Transverse colon (tissue), 4 donors: Measurements from ENCODE around the gene SLC35F1. TPM values are rescaled to one million over a fixed set of nuclear protein-coding genes. Genes with fewer than 3 reads are reported as not detected.

ENCODE experiments used
- DNase-seq: peaks from one replicate; pipeline ENCODE4 v3.0.0-alpha.2; 2019
- H3K27ac ChIP-seq, 4 donors: fragments of 200-600 bp; sonication (generic); 2 replicates each; pipeline ENCODE4 v1.5.1; 2016 to 2018; ENCODE audit warnings: inconsistent platforms in 4 of 4
- H3K27me3 ChIP-seq: fragments of 200-600 bp; sonication (generic); 2 replicates; pipeline ENCODE4 v1.5.1; 2017; ENCODE audit warnings: inconsistent platforms
- H3K36me3 ChIP-seq, 4 donors: fragments of 200-600 bp; sonication (generic); 2 replicates each; pipeline ENCODE4 v1.5.1; 2017 to 2019; ENCODE audit warnings: inconsistent platforms in 4 of 4
- H3K4me1 ChIP-seq, 4 donors: fragments of 200-600 bp; sonication (generic); 2 replicates each; pipeline ENCODE4 v1.5.1; 2017 to 2020; ENCODE audit warnings: inconsistent platforms in 4 of 4
- H3K4me3 ChIP-seq, 4 donors: fragments of 200-600 bp; sonication (generic); 1 replicate in 1 of 4; 2 replicates in 3 of 4; pipeline versions ENCODE4 v1.5.1 to v1.6.1; 2017 to 2019; ENCODE audit warnings: inconsistent platforms in 4 of 4
- H3K9me3 ChIP-seq, 2 donors: fragments of 200-600 bp; sonication (generic); 2 replicates each; pipeline ENCODE4 v1.5.1; 2017 to 2019; ENCODE audit warnings: inconsistent platforms in 2 of 2
- EP300 ChIP-seq: sonication (generic); formaldehyde crosslinking; IDR thresholded peaks from one replicate; pipeline ENCODE4 v1.6.1; 2017; ENCODE audit warnings: antibody characterized with exemption, low read depth
- POLR2A ChIP-seq: fragments of 450-650 bp; IDR thresholded peaks from one replicate; pipeline ENCODE4 v1.6.1; 2016; ENCODE audit warnings: antibody characterized with exemption, mild to moderate bottlenecking, moderate library complexity
- POLR2AphosphoS5 ChIP-seq, 3 donors: sonication (generic); formaldehyde crosslinking; IDR thresholded peaks; one replicate each; pipeline ENCODE4 v1.6.1; 2016; ENCODE audit warnings: antibody characterized with exemption in 3 of 3
- WGBS, 2 donors: methylation state at CpG; one replicate each; pipeline ENCODE4 v1.1.5; 2018; ENCODE audit warnings: low coverage in 1 of 2; 5-methylcytosine and 5-hydroxymethylcytosine counted together
- in situ Hi-C, 4 donors: fragments of 200-750 bp; cut with MboI; loops; one replicate each; pipeline versions ENCODE4 v1.15.0 to v1.15.1; 2017; ENCODE audit warnings: low sequenced_read_pairs in 3 of 4, low pct_ligation_motif_present in 1 of 4, low pct_unique_long_range_greater_than_20kb in 1 of 4
- intact Hi-C: fragments of 100-400 bp; cut with DNase I; formaldehyde crosslinking; loops from one replicate; pipeline ENCODE4 v1.15.1; 2023; ENCODE audit warnings: low total_unique reads
- total RNA-seq, 4 donors: library from RNA; depleted of rRNA; stranded (reverse); fragments of >200 nt; gene quantifications; one replicate each; pipeline ENCODE4 v1.1.0, GENCODE V29; 2016
- TF ChIP-seq, protein P1 (sequence below), 5 experiments: fragments of 200-600 bp in 3 of 5; fragments of 450-650 bp in 2 of 5; sonication (generic) in 3 of 5; IDR thresholded peaks; 1 replicate in 2 of 5; 2 replicates in 3 of 5; pipeline ENCODE4 v1.5.1; 2016 to 2017; ENCODE audit warnings: antibody characterized with exemption in 5 of 5, inconsistent platforms in 3 of 5, mild to moderate bottlenecking in 2 of 5, moderate library complexity in 1 of 5

The SLC35F1 gene
- total RNA-seq, 4 donors from 2014 or later: 0.37 to 1.1 (median 0.71) TPM

DNA sequence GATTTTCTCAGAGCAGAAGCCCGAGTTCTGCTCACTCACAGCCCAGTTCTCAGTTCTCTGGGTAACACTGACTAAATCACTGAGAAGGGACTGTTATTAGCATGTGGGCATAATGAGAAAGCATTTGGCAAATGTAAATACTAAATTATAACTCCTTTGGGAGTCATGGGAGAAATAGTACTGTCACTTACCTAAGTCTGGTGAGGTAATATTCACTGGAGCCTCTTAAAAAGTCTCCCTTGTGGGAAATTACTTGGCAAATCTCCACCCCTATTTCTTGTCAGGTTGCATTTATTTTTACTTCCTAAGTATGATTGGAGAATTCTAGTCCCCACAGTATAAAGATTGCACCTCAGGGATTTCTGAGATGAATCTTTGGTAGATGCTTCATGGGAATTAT is 254.3 kb downstream of the SLC35F1 start:
- H3K27me3 ChIP-seq: no peaks in the 10 kb centered on the region
- no peaks in the 10 kb centered on the region for H3K9me3 ChIP-seq
- intact Hi-C loops (no loop called here), in situ Hi-C loops (no loop called here)
- WGBS, 2 donors: 76 to 100% methylated on average over 1 of the region's 1 CpG
- no peaks in the 10 kb centered on the region for H3K4me1 ChIP-seq
- no peak overlapping the region for H3K4me3 ChIP-seq
- no peak for DNase-seq
- no peaks in the 10 kb centered on the region for H3K36me3 ChIP-seq
- TF ChIP-seq EP300 (no peak), POLR2AphosphoS5 (IDR thresholded peaks at IDR 0.05) (no peak)
- no peak overlapping the region for H3K27ac ChIP-seq

DNA sequence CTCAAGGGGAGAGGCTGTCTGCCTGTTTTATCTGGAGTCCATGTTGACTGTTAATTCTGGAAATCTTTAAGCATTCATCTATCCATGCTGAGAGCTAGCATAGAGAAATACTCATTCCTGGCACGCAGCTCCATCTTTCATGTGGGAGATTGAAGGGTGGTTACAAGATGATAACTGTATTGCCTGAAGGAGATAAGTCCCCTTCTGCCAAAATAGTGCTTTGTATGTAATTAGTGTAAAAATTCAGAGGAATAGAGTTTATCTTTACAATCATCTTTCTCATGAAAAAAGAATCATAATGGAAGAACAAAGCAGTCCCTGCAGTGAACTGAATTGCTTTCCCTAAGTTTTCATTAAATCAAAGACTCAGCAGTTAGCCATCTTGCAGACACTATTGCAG is 256.5 kb downstream of the SLC35F1 start:
- 93% methylated on average over 1 of the region's 1 CpG; no CpG with 5 or more reads in 1 of the 2 donors for WGBS, 2 donors
- H3K36me3 ChIP-seq: no peaks in the 10 kb centered on the region
- no peak for DNase-seq
- H3K27me3 ChIP-seq: no peaks in the 10 kb centered on the region
- TF ChIP-seq, protein P1, sequence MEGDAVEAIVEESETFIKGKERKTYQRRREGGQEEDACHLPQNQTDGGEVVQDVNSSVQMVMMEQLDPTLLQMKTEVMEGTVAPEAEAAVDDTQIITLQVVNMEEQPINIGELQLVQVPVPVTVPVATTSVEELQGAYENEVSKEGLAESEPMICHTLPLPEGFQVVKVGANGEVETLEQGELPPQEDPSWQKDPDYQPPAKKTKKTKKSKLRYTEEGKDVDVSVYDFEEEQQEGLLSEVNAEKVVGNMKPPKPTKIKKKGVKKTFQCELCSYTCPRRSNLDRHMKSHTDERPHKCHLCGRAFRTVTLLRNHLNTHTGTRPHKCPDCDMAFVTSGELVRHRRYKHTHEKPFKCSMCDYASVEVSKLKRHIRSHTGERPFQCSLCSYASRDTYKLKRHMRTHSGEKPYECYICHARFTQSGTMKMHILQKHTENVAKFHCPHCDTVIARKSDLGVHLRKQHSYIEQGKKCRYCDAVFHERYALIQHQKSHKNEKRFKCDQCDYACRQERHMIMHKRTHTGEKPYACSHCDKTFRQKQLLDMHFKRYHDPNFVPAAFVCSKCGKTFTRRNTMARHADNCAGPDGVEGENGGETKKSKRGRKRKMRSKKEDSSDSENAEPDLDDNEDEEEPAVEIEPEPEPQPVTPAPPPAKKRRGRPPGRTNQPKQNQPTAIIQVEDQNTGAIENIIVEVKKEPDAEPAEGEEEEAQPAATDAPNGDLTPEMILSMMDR (IDR thresholded peaks at IDR 0.05): no peak
- no peak for TF ChIP-seq POLR2AphosphoS5 (IDR thresholded peaks at IDR 0.05)
- TF ChIP-seq POLR2A: no peak
- no peak for TF ChIP-seq EP300
- no peak overlapping the region for H3K27ac ChIP-seq
- intact Hi-C loops (no loop called here), in situ Hi-C loops (no loop called here)
- H3K9me3 ChIP-seq: no peaks in the 10 kb centered on the region
- no peak overlapping the region for H3K4me3 ChIP-seq
- no peaks in the 10 kb centered on the region for H3K4me1 ChIP-seq

DNA sequence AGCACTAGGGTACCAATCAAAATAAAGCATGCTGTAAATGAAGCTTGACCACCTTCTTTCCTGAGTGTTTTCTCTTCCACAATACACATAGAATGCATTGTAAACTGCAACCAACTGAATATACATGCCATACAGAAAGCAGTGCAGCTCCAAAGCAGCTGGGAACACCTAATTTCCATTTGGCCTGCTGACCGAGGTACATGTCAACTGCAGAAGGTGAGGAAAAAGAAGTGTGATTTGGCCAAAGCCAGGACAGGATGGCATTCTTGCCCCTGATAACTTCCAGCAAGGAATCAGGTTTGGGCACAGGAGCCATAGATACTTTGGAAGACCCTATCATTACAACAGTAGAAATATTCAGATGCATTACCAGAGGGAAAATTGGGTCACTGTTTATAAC is 258.4 kb downstream of the SLC35F1 start:
- no peak overlapping the region for H3K27ac ChIP-seq
- no peak for DNase-seq
- TF ChIP-seq EP300 (no peak), POLR2A (no peak), POLR2AphosphoS5 (IDR thresholded peaks at IDR 0.05) (no peak)
- TF ChIP-seq, protein P1 (IDR thresholded peaks at IDR 0.05): no peak
- in situ Hi-C loops: no loop called here
- no peaks in the 10 kb centered on the region for H3K36me3 ChIP-seq
- H3K4me3 ChIP-seq: no peak overlapping the region
- H3K27me3 ChIP-seq: no peaks in the 10 kb centered on the region
- no peaks in the 10 kb centered on the region for H3K9me3 ChIP-seq
- intact Hi-C loops: no loop called here
- WGBS, 2 donors: 79% methylated on average over 1 of the region's 1 CpG; no CpG with 5 or more reads in 1 of the 2 donors
- H3K4me1 ChIP-seq: no peaks in the 10 kb centered on the region

DNA sequence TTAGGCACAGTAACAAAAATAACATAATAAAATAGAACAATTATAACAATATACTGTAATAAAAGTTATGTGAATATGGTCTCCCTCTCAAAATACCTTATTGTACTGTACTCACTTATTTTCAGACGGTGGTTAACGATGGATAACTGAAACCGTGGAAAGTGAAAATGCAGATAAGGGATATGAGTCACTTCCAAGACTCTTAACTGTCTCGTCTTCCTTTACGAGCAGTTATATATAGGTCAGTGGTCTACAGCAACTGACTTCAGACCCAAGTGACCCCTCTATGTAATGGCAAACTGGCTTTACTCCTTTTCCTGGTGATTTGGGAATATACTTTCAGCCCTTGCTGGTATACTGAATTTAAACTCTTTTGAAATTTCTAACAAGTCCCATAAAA is 261.4 kb downstream of the SLC35F1 start:
- Histone ChIP-seq H3K4me3 (no peak overlapping the region), H3K4me1 (no peaks in the 10 kb centered on the region), H3K27ac (no peak overlapping the region), H3K36me3 (no peaks in the 10 kb centered on the region), H3K27me3 (no peaks in the 10 kb centered on the region), H3K9me3 (peaks cover under 1 to 5% of the 10 kb centered on the region in 2 donors)
- intact Hi-C loops: no loop called here
- DNase-seq: no peak
- 41 to 52% methylated on average over 5 of the region's 5 CpGs for WGBS, 2 donors
- no peak for TF ChIP-seq POLR2AphosphoS5 (IDR thresholded peaks at IDR 0.05)
- no peak for TF ChIP-seq POLR2A
- TF ChIP-seq, protein P1 (IDR thresholded peaks at IDR 0.05): no peak
- no peak for TF ChIP-seq EP300
- in situ Hi-C loops: no loop called here

DNA sequence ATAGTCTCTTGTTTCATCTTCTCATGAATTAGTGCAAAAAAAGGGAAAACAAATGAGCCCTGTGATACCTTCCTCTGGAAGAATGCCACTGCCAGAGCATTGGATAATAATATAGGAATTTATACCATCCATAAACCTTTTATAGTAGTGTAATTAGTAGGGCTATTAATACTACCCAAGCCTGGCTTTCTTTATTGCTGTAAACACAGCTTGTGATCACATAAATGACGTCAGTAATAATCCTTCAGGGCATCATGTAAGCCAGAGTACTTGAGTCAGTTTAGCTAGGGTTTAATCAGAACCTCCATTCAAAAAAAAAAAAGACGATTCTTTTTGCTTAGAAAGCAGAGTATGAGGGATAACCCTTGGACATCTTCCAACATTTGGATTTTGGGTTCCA is 264.8 kb downstream of the SLC35F1 start:
- no peak overlapping the region for H3K27ac ChIP-seq
- WGBS, 2 donors: 33 to 42% methylated on average over 2 of the region's 2 CpGs
- in situ Hi-C loops (no loop called here), intact Hi-C loops (no loop called here)
- TF ChIP-seq POLR2AphosphoS5 (IDR thresholded peaks at IDR 0.05): no peak
- no peak for TF ChIP-seq POLR2A
- TF ChIP-seq, protein P1 (IDR thresholded peaks at IDR 0.05): no peak
- TF ChIP-seq EP300: no peak
- no peaks in the 10 kb centered on the region for H3K36me3 ChIP-seq
- no peak for DNase-seq
- H3K4me1 ChIP-seq: no peaks in the 10 kb centered on the region
- peaks cover 5 to 12% of the 10 kb centered on the region in 2 donors for H3K9me3 ChIP-seq
- no peaks in the 10 kb centered on the region for H3K27me3 ChIP-seq
- H3K4me3 ChIP-seq: no peak overlapping the region
